ENCODE results near the gene TCF7.

The TCF7 gene

DNA sequence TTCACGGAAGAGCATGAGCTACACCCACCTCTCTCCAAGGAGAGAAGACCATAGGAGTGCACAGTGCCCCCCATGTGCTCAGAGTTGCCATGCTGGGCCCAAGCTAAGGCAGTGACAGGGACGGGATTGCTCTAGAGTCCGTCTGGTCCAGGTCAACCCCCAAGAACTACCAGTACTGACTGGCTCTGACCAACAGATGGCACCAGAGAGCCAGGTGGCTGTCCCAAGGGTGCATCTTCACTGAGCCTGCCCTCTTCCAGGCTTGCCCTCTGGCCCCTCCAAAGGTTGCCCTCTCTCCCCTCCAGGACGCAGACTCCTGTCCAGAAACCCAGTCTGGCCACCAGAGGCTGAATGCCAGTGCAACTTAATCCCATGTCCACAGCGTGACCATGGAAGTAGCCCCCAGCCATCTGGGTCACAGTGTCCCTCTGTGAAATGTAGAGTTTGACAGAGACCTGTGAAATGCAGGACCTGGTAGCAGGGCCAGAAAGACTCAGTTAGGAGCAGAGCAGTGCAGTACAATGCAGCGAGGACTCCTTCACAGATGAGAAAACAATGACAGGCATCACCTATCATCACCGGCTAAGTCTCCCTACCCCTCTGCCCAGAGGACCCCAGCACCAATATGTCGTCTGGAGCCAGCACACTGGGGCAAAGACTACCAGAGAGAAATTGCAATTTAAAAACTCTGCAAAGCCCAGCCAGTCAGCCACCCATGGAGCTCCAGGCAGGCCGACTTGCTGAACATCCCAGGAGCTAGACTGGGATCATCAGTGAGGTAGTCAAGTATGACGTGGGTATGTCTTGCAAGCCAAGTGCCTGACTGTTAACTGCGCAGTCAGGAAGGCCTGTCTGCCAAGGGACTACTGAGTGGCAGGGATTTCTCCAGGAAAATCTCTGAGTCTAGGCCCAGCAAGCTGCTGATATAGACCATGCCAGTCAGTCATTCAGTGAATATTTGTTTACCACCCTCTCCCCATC, 70.0 kb downstream of the TCF7 start:
- H3K9me3 ChIP-seq (ENCODE audit: insufficient read depth, low read depth, low read length): no peaks in the 10 kb centered on the region
- H3K4me3 ChIP-seq (ENCODE audit: low read length): no peak overlapping the region
- H3K36me3 ChIP-seq (ENCODE audit: insufficient read depth, low read depth, low read length): no peaks in the 10 kb centered on the region
- no peak overlapping the region for H3K9ac ChIP-seq (ENCODE audit: low read depth, low read length)
- H3K27me3 ChIP-seq (ENCODE audit: insufficient read depth, low read length): no peaks in the 10 kb centered on the region; the same call in 1 of the 2 replicates
- H3K27ac ChIP-seq (ENCODE audit: low read length): no peak overlapping the region
- H3K4me1 ChIP-seq (ENCODE audit: insufficient read depth, low read length): no peaks in the 10 kb centered on the region

DNA sequence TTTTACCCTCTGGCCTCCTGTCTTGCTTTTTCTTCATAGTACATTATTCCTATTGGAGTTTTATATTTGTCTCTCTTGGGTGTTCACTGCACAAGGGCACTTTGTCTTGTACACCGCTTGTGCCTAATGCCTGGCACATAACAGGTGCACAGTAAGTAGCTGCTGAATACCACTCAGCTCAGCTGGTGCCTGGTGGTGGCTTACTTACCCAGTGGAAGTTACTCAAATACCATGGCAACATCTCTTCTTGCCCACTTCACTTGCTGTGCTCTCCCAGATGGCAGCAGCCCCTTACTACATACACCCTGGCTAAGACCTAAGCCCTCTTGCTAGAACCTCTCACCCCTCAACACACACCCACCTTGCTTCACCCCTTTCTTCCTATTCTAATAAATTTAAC, 73.6 kb downstream of the TCF7 start:
- H3K36me3 ChIP-seq (ENCODE audit: insufficient read depth, low read depth, low read length): no peaks in the 10 kb centered on the region

DNA sequence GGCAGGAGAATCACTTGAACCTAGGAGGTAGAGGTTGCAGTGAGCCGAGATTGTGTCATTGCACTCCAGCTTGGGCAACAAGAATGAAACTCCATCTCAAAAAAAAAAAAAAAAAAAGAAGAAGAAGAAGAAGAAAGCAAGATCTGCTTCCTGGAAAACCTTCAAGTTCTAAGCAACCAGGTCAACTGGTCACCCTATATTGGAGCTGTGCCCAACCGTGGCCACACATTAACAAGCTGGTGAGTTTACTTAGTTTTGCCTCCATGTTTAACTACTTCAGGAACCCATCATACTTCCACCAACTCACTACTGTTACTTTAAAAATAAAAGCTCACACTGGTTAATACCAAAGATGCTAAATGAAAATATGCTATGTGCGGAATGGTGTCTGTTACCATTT, 74.5 kb downstream of the TCF7 start:
- H3K9me3 ChIP-seq (ENCODE audit: insufficient read depth, low read depth, low read length): no peaks in the 10 kb centered on the region
- no peaks in the 10 kb centered on the region for H3K36me3 ChIP-seq (ENCODE audit: insufficient read depth, low read depth, low read length)
- H3K27me3 ChIP-seq (ENCODE audit: insufficient read depth, low read length): no peaks in the 10 kb centered on the region
- no peak overlapping the region for H3K27ac ChIP-seq (ENCODE audit: low read length)
- H3K9ac ChIP-seq (ENCODE audit: low read depth, low read length): no peak overlapping the region
- H3K4me3 ChIP-seq (ENCODE audit: low read length): no peak overlapping the region
- H3K4me1 ChIP-seq (ENCODE audit: insufficient read depth, low read length): no peaks in the 10 kb centered on the region

More for the DNA sequence above, 73.6 kb downstream of the TCF7 start:
- Histone ChIP-seq H3K27ac (ENCODE audit: low read length) (no peak overlapping the region), H3K9ac (ENCODE audit: low read depth, low read length) (no peak overlapping the region), H3K4me1 (ENCODE audit: insufficient read depth, low read length) (no peaks in the 10 kb centered on the region), H3K9me3 (ENCODE audit: insufficient read depth, low read depth, low read length) (no peaks in the 10 kb centered on the region), H3K4me3 (ENCODE audit: low read length) (no peak overlapping the region), H3K27me3 (ENCODE audit: insufficient read depth, low read length) (no peaks in the 10 kb centered on the region)

DNA sequence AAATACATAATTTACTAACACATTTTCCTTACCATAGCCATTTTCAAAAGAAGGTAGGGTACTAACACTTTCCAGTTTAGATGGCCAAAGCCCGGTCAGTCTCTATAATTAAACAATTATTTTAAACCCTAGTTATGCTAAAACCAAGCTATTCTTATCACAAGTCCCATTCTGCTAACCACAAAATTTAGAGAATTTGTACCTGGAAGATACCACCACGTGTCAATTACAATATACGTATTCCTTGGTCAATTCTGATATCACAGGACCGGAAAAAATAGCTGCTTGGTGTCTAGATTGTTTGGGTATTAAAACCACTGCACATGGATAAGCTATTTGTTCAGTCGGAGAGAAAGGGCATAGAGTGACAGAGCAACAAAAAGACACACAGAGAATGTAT, 81.2 kb downstream of the TCF7 start:
- peaks cover 59% of the 10 kb centered on the region for H3K36me3 ChIP-seq (ENCODE audit: insufficient read depth, low read depth, low read length)
- no peak overlapping the region for H3K4me3 ChIP-seq (ENCODE audit: low read length)
- H3K27me3 ChIP-seq (ENCODE audit: insufficient read depth, low read length): no peaks in the 10 kb centered on the region

More for the DNA sequence above, 81.2 kb downstream of the TCF7 start:
- no peak overlapping the region for H3K9ac ChIP-seq (ENCODE audit: low read depth, low read length)
- H3K4me1 ChIP-seq (ENCODE audit: insufficient read depth, low read length): no peaks in the 10 kb centered on the region
- no peak overlapping the region for H3K27ac ChIP-seq (ENCODE audit: low read length)
- no peaks in the 10 kb centered on the region for H3K9me3 ChIP-seq (ENCODE audit: insufficient read depth, low read depth, low read length)

All from iPS-20b (cell line).